HepG2 (cell line): ENCODE data around the gene DOK4. TPM values are rescaled to one million over a fixed set of nuclear protein-coding genes. Genes with fewer than 3 reads are reported as not detected.
A peak's percentile ranks its signal among the peaks of the same experiment; 100 is the strongest.

Experiments
- HDAC2 ChIP-seq: sonication (generic); formaldehyde crosslinking; IDR thresholded peaks from 2 replicates; pipeline ENCODE4 v1.4.0; 2020; ENCODE audit warnings: missing genetic modification reagents
- KLF11 ChIP-seq: IDR thresholded peaks from 2 replicates; pipeline ENCODE4 v1.6.1; 2016; ENCODE audit warnings: missing compliant biosample characterization
- MLX ChIP-seq: IDR thresholded peaks from 2 replicates; pipeline ENCODE4 v1.6.1; 2016
- PBX2 ChIP-seq: IDR thresholded peaks from 2 replicates; pipeline ENCODE4 v1.6.1; 2016; ENCODE audit warnings: control low read depth
- PPARG ChIP-seq: conservative IDR thresholded peaks from 2 replicates; pipeline ENCODE4 v1.6.1; 2016; ENCODE audit warnings: missing biosample characterization, missing genetic modification reagents
- SP5 ChIP-seq: IDR thresholded peaks from 2 replicates; pipeline ENCODE4 v1.6.1; 2016; ENCODE audit warnings: low read depth, borderline replicate concordance
- TIGD3 ChIP-seq: sonication (generic); formaldehyde crosslinking; IDR thresholded peaks from 2 replicates; pipeline ENCODE4 v1.5.1; 2020; ENCODE audit warnings: mild to moderate bottlenecking, missing genetic modification reagents, borderline replicate concordance
- ZBTB44 ChIP-seq: sonication (generic); formaldehyde crosslinking; IDR thresholded peaks from 2 replicates; pipeline ENCODE4 v1.4.0; 2020; ENCODE audit warnings: missing genetic modification reagents
- ZBTB7B ChIP-seq: sonication (generic); formaldehyde crosslinking; IDR thresholded peaks from 2 replicates; pipeline ENCODE4 v1.4.0; 2020; ENCODE audit warnings: missing genetic modification reagents
- ZNF142 ChIP-seq: sonication (generic); formaldehyde crosslinking; IDR thresholded peaks from 2 replicates; pipeline ENCODE4 v1.4.0; 2020; ENCODE audit warnings: missing genetic modification reagents
- ZNF274 ChIP-seq: sonication (generic); formaldehyde crosslinking; IDR thresholded peaks from 2 replicates; pipeline ENCODE4 v1.5.1; 2020; ENCODE audit warnings: mild to moderate bottlenecking, missing genetic modification reagents
- ZNF562 ChIP-seq: sonication (generic); formaldehyde crosslinking; IDR thresholded peaks from 2 replicates; pipeline ENCODE4 v1.8.0; 2022; ENCODE audit warnings: missing genetic modification reagents, borderline replicate concordance
- ZNF768 ChIP-seq: sonication (generic); formaldehyde crosslinking; IDR thresholded peaks from 2 replicates; pipeline ENCODE4 v1.4.0; 2020; ENCODE audit warnings: missing genetic modification reagents
- ZNF883 ChIP-seq: sonication (generic); formaldehyde crosslinking; IDR thresholded peaks from 2 replicates; pipeline ENCODE4 v1.5.1; 2020; ENCODE audit warnings: mild to moderate bottlenecking, missing genetic modification reagents; ENCODE audit errors: not compliant biosample characterization
- polyA plus RNA-seq, 8 experiments: library from polyadenylated mRNA; depleted of rRNA in 3 of 8; stranded (reverse) in 7 of 8; unstranded in 1 of 8; fragments of >200 nt; fragmentation: Illumina TruSeq in 4 of 8; extraction: Trizol in 4 of 8; gene quantifications; 2 replicates each; pipeline versions ENCODE4 v1.2.1 to v1.2.3, GENCODE V29; 2011 to 2016; ENCODE audit warnings: low read depth in 4 of 8, missing spikeins in 1 of 8, mixed read lengths in 1 of 8; ENCODE audit not compliant: insufficient read depth in 1 of 8
- total RNA-seq, 5 experiments: library from RNA; depleted of rRNA; stranded (reverse); fragments of >200 nt; fragmentation: Illumina TruSeq; extraction: Trizol; gene quantifications; 2 replicates each; pipeline ENCODE4 v1.2.3, GENCODE V29; 2016; ENCODE audit warnings: low read depth in 1 of 5

The DOK4 gene
- total and polyA plus RNA-seq, 2 of the 13 experiments (the other 11 are each of a cell fraction or from before 2014, with no cell fraction given): 52.7 to 70.0 TPM

- TF ChIP-seq PPARG (CRISPR knock-in tag): no peak
- TF ChIP-seq ZBTB7B: no peak
- 0 out of 2 replicates have a peak, but pooled peaks have one; percentile 55 for TF ChIP-seq KLF11 (CRISPR knock-in tag)
- no peak for TF ChIP-seq ZNF883 (CRISPR knock-in tag)
- 0 out of 2 replicates have a peak, but pooled peaks have one; percentile 14 for TF ChIP-seq HDAC2
- no peak for TF ChIP-seq MLX (CRISPR knock-in tag)
- peak; percentile 87 for TF ChIP-seq PBX2
- TF ChIP-seq TIGD3 (CRISPR knock-in tag): no peak
- TF ChIP-seq SP5 (CRISPR knock-in tag): peak; percentile 51; the same call in 1 of the 2 replicates
- no peak for TF ChIP-seq ZBTB44 (CRISPR knock-in tag)
- TF ChIP-seq ZNF142 (CRISPR knock-in tag): no peak
- TF ChIP-seq ZNF768: peak; percentile 96
- peak; percentile 65; the same call in 1 of the 2 replicates for TF ChIP-seq ZNF274 (CRISPR knock-in tag)
- TF ChIP-seq ZNF562 (CRISPR knock-in tag): no peak
Observed at GRCh38 chr16:57535680-57536305, 49.5 kb upstream of the DOK4 start (continued).
